ENCODE results near the gene FAR2. TPM values are rescaled to one million over a fixed set of nuclear protein-coding genes. Genes with fewer than 3 reads are reported as not detected.

The FAR2 gene
- total RNA-seq, 1 experiment from 2014 or later: 22.1 TPM

GRCh38 chr12:29198901-29199300 is 49.8 kb downstream of the FAR2 start:
- H4K8ac ChIP-seq (replicated peaks; ENCODE audit: insufficient read length, low read depth, low read length): no peak overlapping the region
- WGBS (ENCODE audit: extremely low coverage, insufficient read length, low lambda C conversion rate): no CpG with 5 or more reads among the region's 1 CpG
- H3K79me2 ChIP-seq (ENCODE audit: insufficient read depth, low read length): no peaks in the 10 kb centered on the region
- no peak overlapping the region for H2BK5ac ChIP-seq (ENCODE audit: insufficient read length, low read length)
- Mint-ChIP-seq H3K9me3 (peaks cover 7 to 9% of the 10 kb centered on the region in 2 experiments; a peak in 3 of 5 replicates), H3K27ac (no peak overlapping the region), H3K4me3 (no peak overlapping the region), H3K4me1 (peaks cover 5 to 11% of the 10 kb centered on the region in 2 experiments; a peak in 3 of 4 replicates), H3K27me3 (ENCODE audit: low read depth) (peaks cover 29% of the 10 kb centered on the region), H3K36me3 (ENCODE audit: insufficient read depth in 1 of 3, low read depth in 3 of 3) (peaks cover 6 to 14% (median 11%) of the 10 kb centered on the region in 3 experiments; a peak in 6 of 7 replicates)
- no peak overlapping the region for H2BK12ac ChIP-seq (ENCODE audit: insufficient read length, low read depth, low read length)
- H3K23me2 ChIP-seq (ENCODE audit: insufficient read length, low read depth, low read length, poor library complexity, severe bottlenecking): no peaks in the 10 kb centered on the region
- no peak overlapping the region for H3K14ac ChIP-seq (ENCODE audit: insufficient read depth, low read length)
- H3K4me1 ChIP-seq (ENCODE audit: insufficient read depth, low read length): no peaks in the 10 kb centered on the region
- no peak overlapping the region for H3K9ac ChIP-seq (ENCODE audit: extremely low read depth, insufficient read length, low read length)
- H2BK15ac ChIP-seq (ENCODE audit: low read depth, low read length): no peak overlapping the region
- no peaks in the 10 kb centered on the region for H3K9me3 ChIP-seq (ENCODE audit: control insufficient read depth, low read depth, low read length)
- DNase-seq: no peak
- H3K23ac ChIP-seq (ENCODE audit: insufficient read length, low read depth, low read length): no peak overlapping the region
- no peak overlapping the region for H3K56ac ChIP-seq (ENCODE audit: insufficient read length, low read depth, low read length)
- no peak overlapping the region for H3K27ac ChIP-seq (ENCODE audit: insufficient read length, low read depth, low read length)
- no peak overlapping the region for H2BK120ac ChIP-seq (ENCODE audit: low read depth, low read length, poor library complexity, severe bottlenecking)
- H3K79me1 ChIP-seq (ENCODE audit: insufficient read depth, low read depth, low read length, poor library complexity, severe bottlenecking): no peaks in the 10 kb centered on the region
- no peak overlapping the region for H3T11ph ChIP-seq (ENCODE audit: low read length)
- peaks cover 4% of the 10 kb centered on the region for H3K27me3 ChIP-seq (ENCODE audit: insufficient read depth, low read length)
- H2AFZ ChIP-seq (ENCODE audit: low read length): no peak overlapping the region
- H3K4me2 ChIP-seq (ENCODE audit: insufficient read depth, insufficient read length, low read length): no peak overlapping the region
- H3K18ac ChIP-seq (ENCODE audit: insufficient read length, low read depth, low read length): no peak overlapping the region
- no peak overlapping the region for H3K4ac ChIP-seq (ENCODE audit: low read depth, low read length)
- H4K91ac ChIP-seq (ENCODE audit: insufficient read length, low read depth, low read length): no peak overlapping the region
- no peak overlapping the region for H4K5ac ChIP-seq (ENCODE audit: insufficient read length, low read depth, low read length)
- H2BK20ac ChIP-seq (ENCODE audit: low read depth, low read length, poor library complexity, severe bottlenecking): no peak overlapping the region
- no peak overlapping the region for H2AK5ac ChIP-seq (ENCODE audit: insufficient read length, low read length)
- TF ChIP-seq CTCF (conservative IDR thresholded peaks at IDR 0.05): no peak
- no peaks in the 10 kb centered on the region for H4K20me1 ChIP-seq (ENCODE audit: control insufficient read depth, insufficient read depth, insufficient read length)
